Prostate gland (tissue), 2 donors: Measurements from ENCODE around the gene PFDN1. TPM values are rescaled to one million over a fixed set of nuclear protein-coding genes. Genes with fewer than 3 reads are reported as not detected.

Experiments
- DNase-seq: peaks from one replicate; pipeline ENCODE4 v3.0.0-alpha.2; 2019; ENCODE audit warnings: low spot score
- H3K27ac ChIP-seq, 2 donors: fragments of 200-600 bp; sonication (generic); 2 replicates each; pipeline ENCODE4 v1.5.1; 2017 to 2019
- H3K27me3 ChIP-seq: fragments of 200-600 bp; sonication (generic); replicated peaks from 2 replicates; pipeline ENCODE4 v1.5.1; 2019; ENCODE audit not compliant: insufficient read depth
- H3K36me3 ChIP-seq, 2 donors: fragments of 200-600 bp; sonication (generic); 1 replicate in 1 of 2; 2 replicates in 1 of 2; pipeline versions ENCODE4 v1.5.1 to v1.8.1; 2017 to 2019
- H3K4me1 ChIP-seq: fragments of 200-600 bp; sonication (generic); replicated peaks from 2 replicates; pipeline ENCODE4 v1.5.1; 2019
- H3K4me3 ChIP-seq, 2 donors: fragments of 200-600 bp; sonication (generic); 2 replicates each; pipeline ENCODE4 v1.5.1; 2017 to 2019
- H3K9me3 ChIP-seq: fragments of 200-600 bp; sonication (generic); 2 replicates; pipeline ENCODE4 v1.5.1; 2017
- CTCF ChIP-seq, 4 experiments: fragments of 200-600 bp in 2 of 4; fragments of 450-650 bp in 2 of 4; sonication (generic) in 2 of 4; IDR thresholded peaks; 1 replicate in 3 of 4; 2 replicates in 1 of 4; pipeline ENCODE4 v1.5.1; 2016 to 2019; ENCODE audit warnings: antibody characterized with exemption in 4 of 4, mild to moderate bottlenecking in 2 of 4, moderate library complexity in 2 of 4
- POLR2A ChIP-seq: fragments of 450-650 bp; IDR thresholded peaks from one replicate; pipeline ENCODE4 v1.6.1; 2016; ENCODE audit warnings: antibody characterized with exemption, mild to moderate bottlenecking
- POLR2AphosphoS5 ChIP-seq: sonication (generic); formaldehyde crosslinking; IDR thresholded peaks from one replicate; pipeline ENCODE4 v1.6.1; 2017; ENCODE audit warnings: antibody characterized with exemption
- WGBS: methylation state at CpG from one replicate; pipeline ENCODE4 v1.1.5; 2018; 5-methylcytosine and 5-hydroxymethylcytosine counted together
- intact Hi-C: fragments of 100-400 bp; cut with DNase I; formaldehyde crosslinking; loops from one replicate; pipeline ENCODE4 v1.14.2; 2022
- total RNA-seq, 2 donors: library from RNA; depleted of rRNA; stranded (reverse); fragments of >200 nt; gene quantifications; one replicate each; pipeline ENCODE4 v1.1.0, GENCODE V29; 2016

The PFDN1 gene
- total RNA-seq, 2 donors from 2014 or later: 88.0 to 145 TPM

- no peaks in the 10 kb centered on the region for H3K27me3 ChIP-seq
- H3K4me1 ChIP-seq: peaks cover 38% of the 10 kb centered on the region
- DNase-seq: no peak
- WGBS: 47% methylated on average over 1 of the region's 1 CpG
- intact Hi-C loops: no loop called here
- H3K4me3 ChIP-seq: no peak overlapping the region
- no peaks in the 10 kb centered on the region for H3K9me3 ChIP-seq
- no peaks in the 10 kb centered on the region for H3K36me3 ChIP-seq
- peak overlapping the region; percentile 85 to 91 for H3K27ac ChIP-seq
- no peak for TF ChIP-seq POLR2A
- TF ChIP-seq POLR2AphosphoS5: no peak
Measured at GRCh38 chr5:140324617-140325241, 21.8 kb upstream of the PFDN1 start.

- Histone ChIP-seq H3K4me3 (no peak overlapping the region), H3K4me1 (peaks cover 38% of the 10 kb centered on the region), H3K9me3 (no peaks in the 10 kb centered on the region), H3K36me3 (no peaks in the 10 kb centered on the region), H3K27ac (peak overlapping the region; percentile 85 to 91), H3K27me3 (no peaks in the 10 kb centered on the region)
- TF ChIP-seq CTCF (IDR thresholded peaks at IDR 0.05) (no peak), POLR2A (no peak), POLR2AphosphoS5 (no peak)
- 68% methylated on average over 5 of the region's 5 CpGs for WGBS
- DNase-seq: no peak
- intact Hi-C loops: no loop called here
Measured at GRCh38 chr5:140324041-140324600, 21.2 kb upstream of the PFDN1 start.

GRCh38 chr5:140322751-140323731, 20.1 kb upstream of the PFDN1 start:
- whole genome bisulfite sequencing: 30% methylated on average over 9 of the region's 9 CpGs
- peak overlapping the region; percentile 85 to 91 for H3K27ac ChIP-seq
- peaks cover 33% of the 10 kb centered on the region for H3K4me1 ChIP-seq

GRCh38 chr5:140321796-140322195, 18.9 kb upstream of the PFDN1 start:
- DNase-seq: no peak
- Histone ChIP-seq H3K4me3 (no peak overlapping the region), H3K27me3 (no peaks in the 10 kb centered on the region), H3K4me1 (peaks cover 26% of the 10 kb centered on the region), H3K9me3 (no peaks in the 10 kb centered on the region), H3K36me3 (no peaks in the 10 kb centered on the region), H3K27ac (peak overlapping the region; percentile 85 to 91)
- TF ChIP-seq POLR2AphosphoS5: no peak
- TF ChIP-seq POLR2A: no peak
- no peak for TF ChIP-seq CTCF (IDR thresholded peaks at IDR 0.05)
- intact Hi-C loops: no loop called here
- 61% methylated on average over 2 of the region's 2 CpGs for WGBS

More at GRCh38 chr5:140322751-140323731, 20.1 kb upstream of the PFDN1 start:
- TF ChIP-seq POLR2A (no peak), CTCF (IDR thresholded peaks at IDR 0.05) (no peak), POLR2AphosphoS5 (peak; percentile 70)
- intact Hi-C loops: no loop called here
- Histone ChIP-seq H3K36me3 (no peaks in the 10 kb centered on the region), H3K27me3 (no peaks in the 10 kb centered on the region), H3K4me3 (no peak overlapping the region), H3K9me3 (no peaks in the 10 kb centered on the region)
- peak; percentile 93 for DNase-seq

GRCh38 chr5:140319833-140320232, 16.9 kb upstream of the PFDN1 start:
- H3K4me1 ChIP-seq: peaks cover 19% of the 10 kb centered on the region
- intact Hi-C loops: no loop called here
- no peak for DNase-seq

More at GRCh38 chr5:140319833-140320232, 16.9 kb upstream of the PFDN1 start:
- Histone ChIP-seq H3K27ac (no peak overlapping the region), H3K4me3 (no peak overlapping the region), H3K36me3 (no peaks in the 10 kb centered on the region), H3K27me3 (no peaks in the 10 kb centered on the region), H3K9me3 (no peaks in the 10 kb centered on the region)
- TF ChIP-seq POLR2A (no peak), CTCF (IDR thresholded peaks at IDR 0.05) (no peak), POLR2AphosphoS5 (no peak)
- 100% methylated on average over 1 of the region's 1 CpG for WGBS
